ENCODE measurements around the gene LHX1.

DNA sequence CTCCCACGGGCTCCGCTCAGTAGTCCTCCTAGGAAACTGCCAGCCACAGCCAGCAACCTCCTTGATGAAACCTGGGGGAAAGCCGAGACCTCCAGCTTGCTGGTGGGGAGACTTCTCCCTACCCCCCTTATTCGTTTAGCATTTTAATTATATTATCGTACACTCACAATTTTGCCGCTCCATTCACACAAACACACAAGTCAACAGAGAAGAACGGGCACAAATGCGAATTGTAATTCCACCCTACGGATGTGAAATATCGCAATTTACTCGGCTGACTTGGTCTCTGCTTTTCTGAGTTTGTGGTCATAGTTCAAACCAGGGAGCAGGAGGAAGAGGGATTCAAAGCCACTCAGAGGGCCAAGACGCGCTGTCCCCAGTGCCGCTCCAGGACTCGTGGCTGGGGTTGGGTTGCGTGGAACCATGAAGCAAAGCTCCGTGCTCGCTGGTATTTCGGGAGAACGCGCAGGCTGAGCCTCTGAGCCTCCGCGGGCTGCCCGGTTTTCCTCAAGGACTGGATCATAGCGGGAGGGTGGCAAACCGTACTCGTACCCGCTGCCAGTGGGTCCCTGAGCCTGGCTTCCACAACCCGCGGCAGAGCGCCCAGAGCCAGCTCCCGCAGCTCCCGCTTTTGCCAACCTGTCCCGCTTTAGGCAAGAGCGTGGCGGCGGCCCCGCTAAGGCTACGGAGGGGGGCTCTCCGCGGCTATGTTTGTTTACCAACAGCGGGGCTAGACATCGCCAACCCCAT is 2.0 kb downstream of the LHX1 start:
- TF ChIP-seq POLR2A (IDR thresholded peaks at IDR 0.05) (no peak), CTCF (IDR thresholded peaks at IDR 0.05) (no peak)
